Activated CD8-positive, alpha-beta memory T cell treated with anti-CD3 and anti-CD28 coated beads, Interleukin-2, amount 10 ng/mL, durations not matched to agents 7 days and 5 days (primary cell): ENCODE results near the gene AMIGO2. TPM values are rescaled to one million over a fixed set of nuclear protein-coding genes. Genes with fewer than 3 reads are reported as not detected.

ENCODE experiments used
- ATAC-seq: fragments of 150-1000 bp; cut with Tn5 transposase; one replicate; pipeline ENCODE4 v1.10.0; 2021; ENCODE audit warnings: moderate library complexity
- CTCF ChIA-PET: fragments of 350-600 bp; sonication (Branson Sonifier 250); formaldehyde crosslinking; loops from one replicate; lab custom pipeline; 2021; ENCODE audit warnings: antibody characterized with exemption; lab: Charles Lee
- DNase-seq: peaks from one replicate; pipeline ENCODE4 v3.0.0-alpha.2; 2020
- H3K27ac Mint-ChIP-seq: one replicate; pipeline ENCODE4 v1.8.0; 2021; ENCODE audit warnings: mild to moderate bottlenecking, mixed read lengths
- H3K27me3 Mint-ChIP-seq: one replicate; pipeline ENCODE4 v1.8.0; 2021; ENCODE audit warnings: mixed read lengths
- H3K36me3 Mint-ChIP-seq: one replicate; pipeline ENCODE4 v1.8.0; 2021; ENCODE audit warnings: mild to moderate bottlenecking, mixed read lengths
- H3K4me1 Mint-ChIP-seq: one replicate; pipeline ENCODE4 v1.8.0; 2021; ENCODE audit warnings: mixed read lengths
- H3K4me3 Mint-ChIP-seq: one replicate; pipeline ENCODE4 v1.8.0; 2021; ENCODE audit warnings: mild to moderate bottlenecking, moderate library complexity, mixed read lengths
- H3K9me3 Mint-ChIP-seq: one replicate; pipeline ENCODE4 v1.8.0; 2022; ENCODE audit warnings: low read depth, mixed read lengths
- total RNA-seq, 2 experiments: library from RNA; stranded (reverse); gene quantifications; one replicate each; pipeline ENCODE4 v1.2.3, GENCODE V29; 2021

AMIGO2 gene
- total RNA-seq, 2 experiments from 2014 or later = 11.6 to 14.2 TPM

DNA sequence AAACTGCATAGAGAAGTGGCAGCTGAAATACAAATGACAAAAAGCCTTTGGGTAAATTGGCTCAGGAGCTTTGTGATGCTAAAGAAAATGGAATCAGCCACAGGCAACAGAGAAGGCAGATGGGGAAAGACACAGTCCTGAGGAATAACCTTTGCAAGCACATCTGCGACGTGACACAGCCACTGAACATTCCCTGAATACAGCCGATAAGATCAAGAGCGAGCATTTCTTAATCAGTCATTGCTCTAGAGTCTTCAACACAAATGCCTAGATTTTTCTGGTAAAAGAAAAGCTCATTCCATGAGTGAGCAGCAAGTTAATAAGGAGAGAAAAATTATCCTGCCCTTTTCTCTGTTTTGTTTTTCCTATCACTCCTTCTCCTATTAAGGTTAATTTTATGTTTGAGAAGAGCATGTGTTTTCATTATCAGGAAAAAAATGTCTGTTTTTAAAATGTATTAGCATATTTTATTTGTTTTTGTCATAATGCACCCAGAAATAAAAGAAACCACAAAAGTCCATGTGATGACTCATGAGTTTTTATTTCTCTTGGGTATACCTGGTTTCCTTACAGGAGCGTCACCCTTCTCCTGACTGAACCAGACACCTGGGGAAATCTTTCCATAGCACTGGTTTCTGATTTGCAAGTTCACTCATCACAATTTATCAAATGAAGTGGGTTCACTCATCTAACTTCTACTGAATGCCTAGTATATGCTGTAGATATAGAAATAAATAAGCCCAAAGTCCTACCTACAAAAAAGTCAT is 45.8 kb downstream of the AMIGO2 start:
- Mint-ChIP-seq H3K9me3 (no peaks in the 10 kb centered on the region), H3K4me1 (peaks cover 8% of the 10 kb centered on the region), H3K36me3 (no peaks in the 10 kb centered on the region), H3K27ac (no peak overlapping the region), H3K4me3 (no peak overlapping the region), H3K27me3 (no peaks in the 10 kb centered on the region)
- ATAC-seq (no peak), DNase-seq (no peak)
- CTCF ChIA-PET = interaction anchor here (1.4 to 5.6 kb wide), 5 partner anchors 9 to 618 kb away, joined by 3 to 63 read pairs (median 19); no protein-coding TSS in a partner anchor

- no peaks in the 10 kb centered on the region for H3K9me3 Mint-ChIP-seq
- peaks cover 8% of the 10 kb centered on the region for H3K4me1 Mint-ChIP-seq
- H3K4me3 Mint-ChIP-seq = no peak overlapping the region
- CTCF ChIA-PET = interaction anchor here (1.0 to 5.6 kb wide), 17 partner anchors 9 to 652 kb away, joined by 3 to 63 read pairs (median 5); no protein-coding TSS in a partner anchor
- no peaks in the 10 kb centered on the region for H3K27me3 Mint-ChIP-seq
- DNase-seq (no peak), ATAC-seq (no peak)
- H3K27ac Mint-ChIP-seq = no peak overlapping the region
- no peaks in the 10 kb centered on the region for H3K36me3 Mint-ChIP-seq
Measured at GRCh38 chr12:47033081-47033480, 46.7 kb downstream of the AMIGO2 start.

- no peaks in the 10 kb centered on the region for H3K36me3 Mint-ChIP-seq
- no peak overlapping the region for H3K27ac Mint-ChIP-seq
Measured at GRCh38 chr12:47032644-47033043, 47.1 kb downstream of the AMIGO2 start.

DNA sequence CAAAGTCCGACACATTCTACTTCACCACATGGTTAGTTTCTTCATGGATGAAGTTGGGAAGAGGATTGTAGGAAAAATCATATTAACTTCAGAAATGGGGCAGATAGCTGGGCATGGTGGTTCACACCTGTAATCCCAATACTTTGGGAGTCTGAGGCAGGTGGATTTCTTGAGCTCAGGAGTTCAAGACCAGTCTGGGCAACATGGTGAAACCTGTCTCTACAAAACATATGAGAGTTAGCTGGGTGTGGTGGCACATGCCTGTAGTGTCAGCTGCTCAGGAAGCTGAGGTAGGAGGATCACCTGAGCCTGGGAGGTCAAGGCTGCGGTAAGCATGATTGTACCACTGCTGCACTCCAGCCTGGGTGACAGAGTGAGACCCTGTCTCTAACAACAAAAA is 49.9 kb downstream of the AMIGO2 start:
- Mint-ChIP-seq H3K36me3 (no peaks in the 10 kb centered on the region), H3K9me3 (no peaks in the 10 kb centered on the region), H3K27ac (no peak overlapping the region), H3K4me3 (no peak overlapping the region), H3K27me3 (peaks cover 14% of the 10 kb centered on the region), H3K4me1 (peaks cover 8% of the 10 kb centered on the region)
- no peak for ATAC-seq
- no peak for DNase-seq
- CTCF ChIA-PET = interaction anchor here (1.1 kb wide), 1 partner anchor 8 kb away, joined by 3 read pairs; no protein-coding TSS in a partner anchor

More at GRCh38 chr12:47032644-47033043, 47.1 kb downstream of the AMIGO2 start:
- no peak for DNase-seq
- no peak overlapping the region for H3K4me3 Mint-ChIP-seq
- peaks cover 8% of the 10 kb centered on the region for H3K4me1 Mint-ChIP-seq
- peak; percentile 63 for ATAC-seq
- CTCF ChIA-PET = interaction anchor here (0.8 to 5.6 kb wide), 19 partner anchors 9 to 652 kb away, joined by 3 to 63 read pairs (median 4); no protein-coding TSS in a partner anchor
- no peaks in the 10 kb centered on the region for H3K27me3 Mint-ChIP-seq
- no peaks in the 10 kb centered on the region for H3K9me3 Mint-ChIP-seq

GRCh38 chr12:47028981-47029708 is 50.6 kb downstream of the AMIGO2 start:
- ATAC-seq (no peak), DNase-seq (no peak)
- Mint-ChIP-seq H3K4me1 (peaks cover 8% of the 10 kb centered on the region), H3K27me3 (peaks cover 14% of the 10 kb centered on the region), H3K4me3 (no peak overlapping the region), H3K27ac (no peak overlapping the region), H3K36me3 (no peaks in the 10 kb centered on the region), H3K9me3 (no peaks in the 10 kb centered on the region)
- CTCF ChIA-PET = interaction anchor here (1.1 kb wide), 1 partner anchor 8 kb away, joined by 3 read pairs; no protein-coding TSS in a partner anchor

DNA sequence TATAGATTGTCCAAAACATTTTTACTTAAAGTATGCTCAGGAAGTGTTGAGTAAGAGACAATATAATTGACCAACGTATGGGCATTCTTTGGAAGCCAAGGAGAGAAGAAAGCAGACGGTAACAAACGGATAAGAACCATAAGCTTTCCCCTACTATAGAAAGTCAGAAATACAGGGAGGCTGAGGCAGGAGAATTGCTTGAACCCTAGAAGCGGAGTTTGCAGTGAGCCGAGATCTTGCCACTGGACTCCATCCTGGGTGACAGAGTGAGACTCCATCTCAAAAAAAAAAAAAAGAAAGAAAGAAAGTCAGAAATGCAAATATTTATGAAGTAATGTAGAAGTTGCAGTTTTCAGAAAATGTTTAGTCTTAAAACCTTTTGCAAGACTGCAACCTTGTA is 51.6 kb downstream of the AMIGO2 start:
- CTCF ChIA-PET = no interaction called here
- DNase-seq (no peak), ATAC-seq (no peak)
- Mint-ChIP-seq H3K27ac (no peak overlapping the region), H3K36me3 (no peaks in the 10 kb centered on the region), H3K27me3 (peaks cover 14% of the 10 kb centered on the region), H3K9me3 (no peaks in the 10 kb centered on the region), H3K4me3 (no peak overlapping the region), H3K4me1 (peaks cover 7% of the 10 kb centered on the region)

Other genes with a start within 250 kb of the AMIGO2 start
- gene PCED1B, start 338 bp downstream of the AMIGO2 start, total RNA-seq = 10 to 100 TPM; 44.3 to 63.2 TPM